ENCODE data around the gene THUMPD1. TPM values are rescaled to one million over a fixed set of nuclear protein-coding genes. Genes with fewer than 3 reads are reported as not detected.
"Not testable (repeated sequence)": the region's sequence is repeated elsewhere in the genome, so short reads cannot be mapped to it uniquely, and the experiment has no call there.

The THUMPD1 gene
- polyA plus RNA-seq, 3 donors: 16.1 to 32.2 (median 23.5) TPM

DNA sequence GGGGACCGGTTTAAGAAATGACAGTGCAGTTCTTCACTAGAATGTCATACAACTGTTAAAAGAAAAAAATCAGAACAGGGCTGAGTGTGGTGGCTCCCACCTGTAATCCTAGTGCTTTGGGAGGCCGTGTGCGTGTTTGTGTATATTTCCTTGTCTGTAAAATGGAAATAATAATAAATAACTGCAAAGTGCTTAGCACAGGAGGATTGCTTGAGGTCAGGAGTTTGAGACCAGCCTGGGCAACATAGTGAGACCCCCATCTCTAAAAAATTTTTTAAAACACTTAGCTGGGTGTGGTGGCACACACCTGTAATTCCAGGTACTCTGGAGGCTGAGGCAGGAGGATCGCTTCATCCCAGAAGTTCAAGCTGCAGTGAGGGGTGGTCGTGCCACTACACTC is 24.7 kb upstream of the THUMPD1 start:
- Mint-ChIP-seq H3K4me1 (peaks cover 13% of the 10 kb centered on the region), H3K4me3 (no peak overlapping the region), H3K36me3 (peaks cover 5 to 6% of the 10 kb centered on the region in 2 donors), H3K27me3 (ENCODE audit: low read depth in 3 of 3) (no peaks in the 10 kb centered on the region), H3K9me3 (peaks cover 0 to 8% (median 6%) of the 10 kb centered on the region in 7 donors), H3K27ac (no peak overlapping the region)
- Histone ChIP-seq H3K4me1 (ENCODE audit: control insufficient read depth in 1 of 2, insufficient read depth in 2 of 2, low read length in 2 of 2) (peaks cover 11 to 20% of the 10 kb centered on the region in 2 donors), H2AFZ (ENCODE audit: insufficient read depth, low read depth, low read length, poor library complexity, severe bottlenecking) (no peak overlapping the region), H3K9ac (ENCODE audit: insufficient read depth, low read length, poor library complexity, severe bottlenecking) (no peak overlapping the region), H3K9me3 (replicated peaks in 1 of 2; ENCODE audit: control insufficient read depth in 1 of 2, insufficient read depth in 1 of 2, low read length in 2 of 2) (peaks cover 0 to 4% of the 10 kb centered on the region in 2 donors), H3K36me3 (replicated peaks in 1 of 2; ENCODE audit: control insufficient read depth in 1 of 2, insufficient read depth in 2 of 2, low read length in 2 of 2) (no peaks in the 10 kb centered on the region), H3K4me2 (replicated peaks; ENCODE audit: extremely low read depth, low read length, poor library complexity, severe bottlenecking) (no peak overlapping the region), H3K27me3 (ENCODE audit: control insufficient read depth in 2 of 2, insufficient read depth in 2 of 2, low read length in 2 of 2) (no peaks in the 10 kb centered on the region), H3K4me3 (replicated peaks in 1 of 3; ENCODE audit: low read depth in 2 of 3, low read length in 3 of 3) (no peak overlapping the region), H3K79me2 (ENCODE audit: insufficient read depth, low read length) (no peaks in the 10 kb centered on the region), H3K27ac (ENCODE audit: low read depth in 1 of 2, low read length in 2 of 2) (no peak overlapping the region), H4K20me1 (ENCODE audit: insufficient read depth, low read length) (no peaks in the 10 kb centered on the region)
- no peak for DNase-seq
- 100% methylated on average over 1 of the region's 5 CpGs for WGBS (ENCODE audit: insufficient coverage)
- TF ChIP-seq, protein P1, sequence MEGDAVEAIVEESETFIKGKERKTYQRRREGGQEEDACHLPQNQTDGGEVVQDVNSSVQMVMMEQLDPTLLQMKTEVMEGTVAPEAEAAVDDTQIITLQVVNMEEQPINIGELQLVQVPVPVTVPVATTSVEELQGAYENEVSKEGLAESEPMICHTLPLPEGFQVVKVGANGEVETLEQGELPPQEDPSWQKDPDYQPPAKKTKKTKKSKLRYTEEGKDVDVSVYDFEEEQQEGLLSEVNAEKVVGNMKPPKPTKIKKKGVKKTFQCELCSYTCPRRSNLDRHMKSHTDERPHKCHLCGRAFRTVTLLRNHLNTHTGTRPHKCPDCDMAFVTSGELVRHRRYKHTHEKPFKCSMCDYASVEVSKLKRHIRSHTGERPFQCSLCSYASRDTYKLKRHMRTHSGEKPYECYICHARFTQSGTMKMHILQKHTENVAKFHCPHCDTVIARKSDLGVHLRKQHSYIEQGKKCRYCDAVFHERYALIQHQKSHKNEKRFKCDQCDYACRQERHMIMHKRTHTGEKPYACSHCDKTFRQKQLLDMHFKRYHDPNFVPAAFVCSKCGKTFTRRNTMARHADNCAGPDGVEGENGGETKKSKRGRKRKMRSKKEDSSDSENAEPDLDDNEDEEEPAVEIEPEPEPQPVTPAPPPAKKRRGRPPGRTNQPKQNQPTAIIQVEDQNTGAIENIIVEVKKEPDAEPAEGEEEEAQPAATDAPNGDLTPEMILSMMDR (IDR thresholded peaks at IDR 0.05): no peak
- intact Hi-C loops (cut with micrococcal nuclease): no loop called here

DNA sequence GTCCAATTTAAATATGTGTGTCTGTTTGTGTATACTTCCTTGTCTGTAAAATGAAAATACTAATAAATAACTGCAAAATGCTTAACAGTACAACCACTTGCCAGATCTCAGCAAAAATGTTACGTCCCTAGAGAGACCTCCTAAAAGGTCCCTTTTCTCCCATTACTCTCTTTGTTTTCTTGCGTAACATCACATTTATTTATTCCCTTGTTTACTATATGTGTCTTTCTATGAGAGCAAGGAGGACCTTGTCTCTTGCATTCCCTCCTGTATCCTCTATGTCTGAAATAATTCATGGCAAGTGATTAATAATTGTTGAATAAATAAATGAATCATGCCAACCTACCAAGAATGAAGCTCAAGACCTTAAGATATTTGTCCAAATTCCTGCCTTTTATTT is 24.1 kb upstream of the THUMPD1 start:
- H3K4me3 ChIP-seq (replicated peaks in 1 of 3; ENCODE audit: low read depth in 2 of 3, low read length in 3 of 3): no peak overlapping the region
- no peaks in the 10 kb centered on the region for H3K27me3 ChIP-seq (ENCODE audit: control insufficient read depth in 2 of 2, insufficient read depth in 2 of 2, low read length in 2 of 2)
- H3K27ac ChIP-seq (ENCODE audit: low read depth in 1 of 2, low read length in 2 of 2): no peak overlapping the region
- Mint-ChIP-seq H3K4me1 (peaks cover 13% of the 10 kb centered on the region), H3K4me3 (no peak overlapping the region), H3K9me3 (peaks cover 0 to 12% (median 6%) of the 10 kb centered on the region in 7 donors), H3K27me3 (ENCODE audit: low read depth in 3 of 3) (no peaks in the 10 kb centered on the region), H3K36me3 (peaks cover 3 to 10% of the 10 kb centered on the region in 2 donors), H3K27ac (peak overlapping the region in 1 of 7 donors; percentile 4)
- intact Hi-C loops (cut with micrococcal nuclease): no loop called here
- H3K4me1 ChIP-seq (ENCODE audit: control insufficient read depth in 1 of 2, insufficient read depth in 2 of 2, low read length in 2 of 2): peaks cover 11 to 20% of the 10 kb centered on the region in 2 donors
- TF ChIP-seq, protein P1 (IDR thresholded peaks at IDR 0.05): no peak
- H3K79me2 ChIP-seq (ENCODE audit: insufficient read depth, low read length): no peaks in the 10 kb centered on the region
- no peak overlapping the region for H2AFZ ChIP-seq (ENCODE audit: insufficient read depth, low read depth, low read length, poor library complexity, severe bottlenecking)
- no peak overlapping the region for H3K9ac ChIP-seq (ENCODE audit: insufficient read depth, low read length, poor library complexity, severe bottlenecking)
- H4K20me1 ChIP-seq (ENCODE audit: insufficient read depth, low read length): no peaks in the 10 kb centered on the region
- no peaks in the 10 kb centered on the region for H3K36me3 ChIP-seq (replicated peaks in 1 of 2; ENCODE audit: control insufficient read depth in 1 of 2, insufficient read depth in 2 of 2, low read length in 2 of 2)
- peaks cover 0 to 4% of the 10 kb centered on the region in 2 donors for H3K9me3 ChIP-seq (replicated peaks in 1 of 2; ENCODE audit: control insufficient read depth in 1 of 2, insufficient read depth in 1 of 2, low read length in 2 of 2)
- H3K4me2 ChIP-seq (replicated peaks; ENCODE audit: extremely low read depth, low read length, poor library complexity, severe bottlenecking): no peak overlapping the region
- WGBS (ENCODE audit: insufficient coverage): no CpG with 5 or more reads among the region's 2 CpGs
- DNase-seq: no peak

DNA sequence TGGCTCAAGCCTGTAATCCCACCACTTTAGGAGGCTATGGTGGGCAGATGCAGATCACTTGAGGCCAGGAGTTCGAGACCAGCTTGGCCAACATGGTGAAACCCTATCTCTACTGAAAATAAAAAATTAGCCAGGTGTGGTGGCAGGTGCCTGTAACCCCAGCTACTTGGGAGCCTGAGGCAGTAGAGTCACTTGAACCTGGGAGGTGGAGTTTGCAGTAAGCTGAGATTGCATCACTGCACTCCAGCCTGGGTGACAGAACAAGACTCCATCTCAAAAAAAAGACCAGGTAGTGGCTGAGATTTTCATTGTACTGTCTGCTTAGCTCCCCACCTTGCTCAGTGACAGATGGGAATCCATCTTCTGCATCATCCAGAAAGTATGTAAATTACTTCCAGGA is 22.8 kb upstream of the THUMPD1 start:
- H2AFZ ChIP-seq (ENCODE audit: insufficient read depth, low read depth, low read length, poor library complexity, severe bottlenecking); H3K4me3 Mint-ChIP-seq; H3K9ac ChIP-seq (ENCODE audit: insufficient read depth, low read length, poor library complexity, severe bottlenecking); H3K27me3 Mint-ChIP-seq (ENCODE audit: low read depth in 3 of 3); intact Hi-C loops (cut with micrococcal nuclease); H3K27ac Mint-ChIP-seq; H3K27me3 ChIP-seq (ENCODE audit: control insufficient read depth in 2 of 2, insufficient read depth in 2 of 2, low read length in 2 of 2); H4K20me1 ChIP-seq (ENCODE audit: insufficient read depth, low read length); H3K4me3 ChIP-seq (replicated peaks in 1 of 3; ENCODE audit: low read depth in 2 of 3, low read length in 3 of 3); H3K9me3 ChIP-seq (replicated peaks in 1 of 2; ENCODE audit: control insufficient read depth in 1 of 2, insufficient read depth in 1 of 2, low read length in 2 of 2); DNase-seq; H3K36me3 ChIP-seq (replicated peaks in 1 of 2; ENCODE audit: control insufficient read depth in 1 of 2, insufficient read depth in 2 of 2, low read length in 2 of 2); H3K79me2 ChIP-seq (ENCODE audit: insufficient read depth, low read length): not testable (repeated sequence)
- Mint-ChIP-seq H3K4me1 (peaks cover 13% of the 10 kb centered on the region), H3K36me3 (peaks cover 3 to 17% of the 10 kb centered on the region in 2 donors), H3K9me3 (peaks cover 4 to 17% (median 7%) of the 10 kb centered on the region in 7 donors)
- Histone ChIP-seq H3K4me2 (replicated peaks; ENCODE audit: extremely low read depth, low read length, poor library complexity, severe bottlenecking) (peak overlapping the region; percentile 89), H3K27ac (ENCODE audit: low read depth in 1 of 2, low read length in 2 of 2) (peak overlapping the region in 1 of 2 donors; percentile 93), H3K4me1 (ENCODE audit: control insufficient read depth in 1 of 2, insufficient read depth in 2 of 2, low read length in 2 of 2) (peaks cover 11 to 20% of the 10 kb centered on the region in 2 donors)
- WGBS (ENCODE audit: insufficient coverage): no CpG with 5 or more reads among the region's 1 CpG

All from CD14-positive monocyte (primary cell).